GM19035 (cell line): ENCODE results near the gene TAX1BP3.

ENCODE experiments used
- ATAC-seq: cut with Tn5 transposase; IDR thresholded peaks from one replicate; pipeline ENCODE4 v1.9.1; 2021; ENCODE audit not compliant: unreplicated experiment

TAX1BP3 gene

GRCh38 chr17:3659541-3660111, 8.8 kb downstream of the TAX1BP3 start:
- ATAC-seq: no peak

GRCh38 chr17:3658784-3659449, 9.5 kb downstream of the TAX1BP3 start:
- no peak for ATAC-seq

GRCh38 chr17:3657874-3658783, 10.2 kb downstream of the TAX1BP3 start:
- ATAC-seq: no peak

GRCh38 chr17:3657588-3657869, 10.8 kb downstream of the TAX1BP3 start:
- no peak for ATAC-seq

GRCh38 chr17:3656755-3657587, 11.4 kb downstream of the TAX1BP3 start:
- no peak for ATAC-seq

GRCh38 chr17:3656353-3656752, 12.0 kb downstream of the TAX1BP3 start:
- no peak for ATAC-seq

- ATAC-seq: no peak
Observed at GRCh38 chr17:3655766-3656165, 12.6 kb downstream of the TAX1BP3 start.

GRCh38 chr17:3647769-3648555, 20.4 kb downstream of the TAX1BP3 start:
- ATAC-seq: no peak

- no peak for ATAC-seq
Observed at GRCh38 chr17:3647251-3647650, 21.1 kb downstream of the TAX1BP3 start.

GRCh38 chr17:3645310-3645709, 23.1 kb downstream of the TAX1BP3 start:
- ATAC-seq: no peak

- no peak for ATAC-seq
Observed at GRCh38 chr17:3643889-3644349, 24.5 kb downstream of the TAX1BP3 start.

GRCh38 chr17:3641717-3642486, 26.5 kb downstream of the TAX1BP3 start:
- ATAC-seq: no peak

- ATAC-seq: no peak
Observed at GRCh38 chr17:3641014-3641413, 27.4 kb downstream of the TAX1BP3 start.

- no peak for ATAC-seq
Observed at GRCh38 chr17:3639981-3640596, 28.3 kb downstream of the TAX1BP3 start.

- ATAC-seq: peak; percentile 11
Observed at GRCh38 chr17:3636908-3637373, 31.4 kb downstream of the TAX1BP3 start.

GRCh38 chr17:3636154-3636907, 32.0 kb downstream of the TAX1BP3 start, which contains the start of the genes CTNS and SHPK:
Gene CTNS (plus strand): TSS chr17:3636760. CDS start chr17:3640207, 3,447 bp downstream.
Gene SHPK (minus strand): TSS chr17:3636250. CDS start chr17:3636219, 31 bp downstream.
- peak; percentile 95 for ATAC-seq

- ATAC-seq: no peak
Observed at GRCh38 chr17:3635474-3636153, 32.8 kb downstream of the TAX1BP3 start.

GRCh38 chr17:3632287-3632686, 36.1 kb downstream of the TAX1BP3 start:
- ATAC-seq: no peak
